ENCODE measurements around the gene UGT1A9.
"Not testable (repeated sequence)": the region's sequence is repeated elsewhere in the genome, so short reads cannot be mapped to it uniquely, and the experiment has no call there.

UGT1A9 gene

GRCh38 chr2:233708942-233709341, 37.2 kb downstream of the UGT1A9 start:
- H3K9me3 Mint-ChIP-seq = peaks cover 3% of the 10 kb centered on the region
- no peak for DNase-seq (ENCODE audit: low spot score in 2 of 2)
- H3K27ac Mint-ChIP-seq = no peak overlapping the region
- H3K4me1 Mint-ChIP-seq = peaks cover 6% of the 10 kb centered on the region
- H3K4me3 Mint-ChIP-seq = no peak overlapping the region
- peaks cover 12% of the 10 kb centered on the region for H3K27me3 Mint-ChIP-seq
- no peak for ATAC-seq (ENCODE audit: low read depth)
- no peaks in the 10 kb centered on the region for H3K36me3 Mint-ChIP-seq

GRCh38 chr2:233711312-233712008, 39.8 kb downstream of the UGT1A9 start:
- Mint-ChIP-seq H3K4me1 (peaks cover 6% of the 10 kb centered on the region), H3K27ac (no peak overlapping the region), H3K36me3 (no peaks in the 10 kb centered on the region), H3K9me3 (no peaks in the 10 kb centered on the region), H3K4me3 (no peak overlapping the region), H3K27me3 (peaks cover 16% of the 10 kb centered on the region)
- DNase-seq (ENCODE audit: low spot score in 2 of 2) (peak; percentile 64 to 71), ATAC-seq (ENCODE audit: low read depth) (peak; percentile 76)

GRCh38 chr2:233712611-233713261, 41.0 kb downstream of the UGT1A9 start, which contains the start of gene UGT1A5:
UGT1A5 (plus strand) TSS chr2:233712907; CDS start chr2:233712992, 85 bp downstream.
- Mint-ChIP-seq H3K36me3 (no peaks in the 10 kb centered on the region), H3K27me3 (peaks cover 14% of the 10 kb centered on the region), H3K9me3 (no peaks in the 10 kb centered on the region), H3K4me1 (peaks cover 6% of the 10 kb centered on the region), H3K27ac (no peak within 1 kb of the TSS), H3K4me3 (no peak within 1 kb of the TSS)
- DNase-seq (ENCODE audit: low spot score in 2 of 2) = no peak
- ATAC-seq (ENCODE audit: low read depth) = no peak

- Mint-ChIP-seq H3K27me3 (peaks cover 16% of the 10 kb centered on the region), H3K4me3 (no peak overlapping the region), H3K9me3 (no peaks in the 10 kb centered on the region), H3K27ac (no peak overlapping the region), H3K36me3 (no peaks in the 10 kb centered on the region), H3K4me1 (peaks cover 6% of the 10 kb centered on the region)
- ATAC-seq (ENCODE audit: low read depth) (no peak), DNase-seq (ENCODE audit: low spot score in 2 of 2) (no peak)
Observed at GRCh38 chr2:233713262-233713615, 41.5 kb downstream of the UGT1A9 start.

GRCh38 chr2:233714121-233714520, 42.4 kb downstream of the UGT1A9 start:
- H3K4me1 Mint-ChIP-seq = peaks cover 6% of the 10 kb centered on the region
- peaks cover 16% of the 10 kb centered on the region for H3K27me3 Mint-ChIP-seq
- H3K36me3 Mint-ChIP-seq = no peaks in the 10 kb centered on the region
- ATAC-seq (ENCODE audit: low read depth) = no peak
- H3K4me3 Mint-ChIP-seq = no peak overlapping the region
- H3K9me3 Mint-ChIP-seq = no peaks in the 10 kb centered on the region
- H3K27ac Mint-ChIP-seq = no peak overlapping the region
- DNase-seq (ENCODE audit: low spot score in 2 of 2) = no peak

GRCh38 chr2:233718552-233718951, 46.9 kb downstream of the UGT1A9 start, which contains the start of gene UGT1A4:
UGT1A4 (plus strand) TSS chr2:233718736; CDS start chr2:233718821, 85 bp downstream.
- H3K4me1 Mint-ChIP-seq = no peaks in the 10 kb centered on the region
- H3K27me3 Mint-ChIP-seq = peaks cover 14% of the 10 kb centered on the region

GRCh38 chr2:233728723-233729301, 57.1 kb downstream of the UGT1A9 start, which contains the start of gene UGT1A3:
UGT1A3 (plus strand) TSS chr2:233729042; CDS start chr2:233729127, 85 bp downstream.
- Mint-ChIP-seq H3K4me1 (no peaks in the 10 kb centered on the region), H3K4me3 (no peak within 1 kb of the TSS), H3K27me3 (peaks cover 16% of the 10 kb centered on the region), H3K27ac (no peak within 1 kb of the TSS), H3K9me3 (no peaks in the 10 kb centered on the region), H3K36me3 (no peaks in the 10 kb centered on the region)
- no peak for DNase-seq (ENCODE audit: low spot score in 2 of 2)
- ATAC-seq (ENCODE audit: low read depth) = no peak

More at GRCh38 chr2:233718552-233718951, 46.9 kb downstream of the UGT1A9 start, which contains the start of gene UGT1A4:
- DNase-seq (ENCODE audit: low spot score in 2 of 2) (no peak), ATAC-seq (ENCODE audit: low read depth) (no peak)
- Mint-ChIP-seq H3K27ac (no peak within 1 kb of the TSS), H3K9me3 (no peaks in the 10 kb centered on the region), H3K36me3 (no peaks in the 10 kb centered on the region), H3K4me3 (no peak within 1 kb of the TSS)

- not testable (repeated sequence) for H3K9me3 Mint-ChIP-seq; H3K36me3 Mint-ChIP-seq; H3K27ac Mint-ChIP-seq; H3K4me1 Mint-ChIP-seq; DNase-seq (ENCODE audit: low spot score in 2 of 2); ATAC-seq (ENCODE audit: low read depth); H3K4me3 Mint-ChIP-seq
- H3K27me3 Mint-ChIP-seq = peaks cover 28% of the 10 kb centered on the region
Observed at GRCh38 chr2:233736868-233737653, 65.4 kb downstream of the UGT1A9 start.

GRCh38 chr2:233740870-233741269, 69.2 kb downstream of the UGT1A9 start:
- Mint-ChIP-seq H3K27me3 (peaks cover 25% of the 10 kb centered on the region), H3K36me3 (no peaks in the 10 kb centered on the region), H3K9me3 (no peaks in the 10 kb centered on the region), H3K4me1 (no peaks in the 10 kb centered on the region), H3K4me3 (no peak overlapping the region), H3K27ac (no peak overlapping the region)
- DNase-seq (ENCODE audit: low spot score in 2 of 2) (no peak), ATAC-seq (ENCODE audit: low read depth) (no peak)

- no peak for DNase-seq (ENCODE audit: low spot score in 2 of 2)
- H3K9me3 Mint-ChIP-seq = no peaks in the 10 kb centered on the region
- H3K4me1 Mint-ChIP-seq = no peaks in the 10 kb centered on the region
- no peak overlapping the region for H3K4me3 Mint-ChIP-seq
- no peaks in the 10 kb centered on the region for H3K36me3 Mint-ChIP-seq
- H3K27ac Mint-ChIP-seq = no peak overlapping the region
- no peak for ATAC-seq (ENCODE audit: low read depth)
- peaks cover 28% of the 10 kb centered on the region for H3K27me3 Mint-ChIP-seq
Observed at GRCh38 chr2:233743464-233744259, 72.0 kb downstream of the UGT1A9 start.

GRCh38 chr2:233745073-233745755, 73.5 kb downstream of the UGT1A9 start:
- Mint-ChIP-seq H3K27ac (no peak overlapping the region), H3K9me3 (peaks cover 5% of the 10 kb centered on the region), H3K36me3 (peaks cover 3% of the 10 kb centered on the region), H3K4me3 (no peak overlapping the region), H3K4me1 (no peaks in the 10 kb centered on the region), H3K27me3 (peaks cover 26% of the 10 kb centered on the region)
- DNase-seq (ENCODE audit: low spot score in 2 of 2) = no peak
- no peak for ATAC-seq (ENCODE audit: low read depth)

- H3K9me3 Mint-ChIP-seq; H3K4me1 Mint-ChIP-seq; H3K4me3 Mint-ChIP-seq; H3K36me3 Mint-ChIP-seq; H3K27ac Mint-ChIP-seq; ATAC-seq (ENCODE audit: low read depth); DNase-seq (ENCODE audit: low spot score in 2 of 2): not testable (repeated sequence)
- peaks cover 26% of the 10 kb centered on the region for H3K27me3 Mint-ChIP-seq
Observed at GRCh38 chr2:233745838-233746237, 74.1 kb downstream of the UGT1A9 start.

Measured in memory B cell (primary cell).